GM23338 (cell line): ENCODE measurements around the gene MON2. TPM values are rescaled to one million over a fixed set of nuclear protein-coding genes. Genes with fewer than 3 reads are reported as not detected.

ENCODE experiments used
- ATAC-seq: fragments of 200-7000 bp; cut with Tn5 transposase; 3 replicates; pipeline ENCODE4 v1.9.1; 2020
- DNase-seq: peaks from one replicate; pipeline ENCODE4 v3.0.0-alpha.2; 2015; ENCODE audit warnings: low spot score
- H2AFZ ChIP-seq: fragments of 200-600 bp; sonication (generic); 2 replicates; pipeline ENCODE4 v1.8.0; 2016; ENCODE audit warnings: antibody characterized with exemption, mild to moderate bottlenecking, moderate library complexity
- H3F3A ChIP-seq: fragments of 200-600 bp; sonication (generic); replicated peaks from 2 replicates; pipeline ENCODE4 v1.8.0; 2017; ENCODE audit warnings: antibody characterized with exemption, mixed run types, low read depth
- H3K27ac ChIP-seq: fragments of 200-600 bp; sonication (generic); 2 replicates; pipeline ENCODE4 v1.6.1; 2016; ENCODE audit warnings: low read depth
- H3K27me3 ChIP-seq: fragments of 200-600 bp; sonication (generic); 2 replicates; pipeline ENCODE4 v1.8.0; 2016; ENCODE audit warnings: mild to moderate bottlenecking, mixed run types, moderate library complexity; ENCODE audit not compliant: insufficient read depth
- H3K36me3 ChIP-seq: fragments of 200-600 bp; sonication (generic); 2 replicates; pipeline ENCODE4 v1.8.0; 2016; ENCODE audit warnings: mild to moderate bottlenecking; ENCODE audit not compliant: insufficient read depth
- H3K4me1 ChIP-seq: fragments of 200-600 bp; sonication (generic); 2 replicates; pipeline ENCODE4 v1.8.0; 2016; ENCODE audit warnings: mild to moderate bottlenecking, moderate library complexity; ENCODE audit not compliant: insufficient read depth
- H3K4me2 ChIP-seq: fragments of 200-600 bp; sonication (generic); 2 replicates; pipeline ENCODE4 v1.7.1; 2017; ENCODE audit warnings: mixed run types
- H3K4me3 ChIP-seq: fragments of 200-600 bp; sonication (generic); 2 replicates; pipeline ENCODE4 v1.6.1; 2016; ENCODE audit warnings: mixed run types
- H3K79me2 ChIP-seq: fragments of 200-600 bp; sonication (generic); replicated peaks from 2 replicates; pipeline ENCODE4 v1.8.0; 2017; ENCODE audit warnings: mild to moderate bottlenecking; ENCODE audit not compliant: insufficient read depth
- H3K9me2 ChIP-seq: fragments of 200-600 bp; sonication (generic); 2 replicates; pipeline ENCODE4 v1.8.0; 2017; ENCODE audit not compliant: insufficient read depth
- H4K20me1 ChIP-seq: fragments of 200-600 bp; sonication (generic); replicated peaks from 2 replicates; pipeline ENCODE4 v1.8.0; 2017; ENCODE audit warnings: mild to moderate bottlenecking; ENCODE audit not compliant: insufficient read depth
- H3K27ac Mint-ChIP-seq: 2 replicates; pipeline ENCODE4 v1.8.0; 2020; ENCODE audit warnings: inconsistent platforms, mild to moderate bottlenecking, moderate library complexity, mixed read lengths
- H3K27me3 Mint-ChIP-seq: 3 replicates; pipeline ENCODE4 v1.8.0; 2022; ENCODE audit warnings: low read depth, mild to moderate bottlenecking, moderate library complexity, mixed read lengths, inconsistent platforms; ENCODE audit not compliant: insufficient read depth, poor library complexity
- H3K36me3 Mint-ChIP-seq: 3 replicates; pipeline ENCODE4 v1.8.0; 2021; ENCODE audit warnings: low read depth, mild to moderate bottlenecking, inconsistent platforms, moderate library complexity, mixed read lengths
- H3K4me1 Mint-ChIP-seq: 3 replicates; pipeline ENCODE4 v1.8.0; 2020; ENCODE audit warnings: mild to moderate bottlenecking, inconsistent platforms, mixed read lengths
- H3K4me3 Mint-ChIP-seq: 3 replicates; pipeline ENCODE4 v1.8.0; 2021; ENCODE audit warnings: moderate library complexity, mild to moderate bottlenecking, inconsistent platforms, mixed read lengths
- H3K9me3 Mint-ChIP-seq: 3 replicates; pipeline ENCODE4 v1.8.0; 2020; ENCODE audit warnings: moderate library complexity, mild to moderate bottlenecking, inconsistent platforms, mixed read lengths
- CREB1 ChIP-seq: fragments of 250-450 bp; sonication (Bioruptor Pico); IDR thresholded peaks from 2 replicates; pipeline ENCODE4 v1.5.0; 2020; ENCODE audit warnings: low read depth, mild to moderate bottlenecking, moderate library complexity
- EZH2phosphoT487 ChIP-seq: fragments of 200-600 bp; sonication (generic); IDR thresholded peaks from one replicate; pipeline ENCODE4 v1.8.1; 2018; ENCODE audit warnings: antibody characterized with exemption; ENCODE audit not compliant: unreplicated experiment
- JUNB ChIP-seq: IDR thresholded peaks from one replicate; pipeline ENCODE4 v1.6.1; 2016; ENCODE audit warnings: antibody characterized with exemption; ENCODE audit not compliant: unreplicated experiment
- NANOG ChIP-seq: IDR thresholded peaks from 2 replicates; pipeline ENCODE4 v1.6.1; 2016; ENCODE audit warnings: antibody characterized with exemption, borderline replicate concordance
- POLR2AphosphoS5 ChIP-seq: IDR thresholded peaks from 2 replicates; pipeline ENCODE4 v1.6.1; 2016; ENCODE audit warnings: antibody characterized with exemption, low read depth
- STAT1 ChIP-seq: IDR thresholded peaks from one replicate; pipeline ENCODE4 v1.6.1; 2016; ENCODE audit warnings: antibody characterized with exemption; ENCODE audit not compliant: unreplicated experiment
- ZNF114 ChIP-seq: fragments of 250-450 bp; sonication (Bioruptor Pico); IDR thresholded peaks from 2 replicates; pipeline ENCODE4 v1.5.0; 2020; ENCODE audit warnings: mild to moderate bottlenecking, moderate library complexity
- ZNF331 ChIP-seq: fragments of 250-450 bp; sonication (Bioruptor Pico); IDR thresholded peaks from 2 replicates; pipeline ENCODE4 v1.5.0; 2020; ENCODE audit warnings: low read depth, mild to moderate bottlenecking, moderate library complexity
- polyA plus RNA-seq: library from polyadenylated mRNA; unstranded; fragments of >200 nt; fragmentation: Nextera tagmentation; extraction: Ambion mirVana; gene quantifications from 2 replicates; pipeline ENCODE4 v1.2.1, GENCODE V29; 2016
- total RNA-seq: library from RNA; depleted of rRNA; stranded (reverse); fragments of >200 nt; shearing (Covaris generic); gene quantifications from 2 replicates; pipeline ENCODE4 v1.2.3, GENCODE V29; 2014
- TF ChIP-seq, protein P1 (sequence below): IDR thresholded peaks from one replicate; pipeline ENCODE4 v1.6.1; 2018; ENCODE audit warnings: antibody characterized with exemption; ENCODE audit not compliant: unreplicated experiment
- TF ChIP-seq, protein P2 (sequence below): fragments of 250-450 bp; sonication (Bioruptor Pico); IDR thresholded peaks from 2 replicates; pipeline ENCODE4 v1.5.0; 2020; ENCODE audit warnings: mild to moderate bottlenecking, moderate library complexity
- TF ChIP-seq, protein P3 (sequence below): IDR thresholded peaks from 2 replicates; pipeline ENCODE4 v1.6.1; 2016; ENCODE audit warnings: antibody characterized with exemption
- TF ChIP-seq, protein P4 (sequence below), 2 experiments: fragments of 200-600 bp in 1 of 2; sonication (generic) in 1 of 2; conservative IDR thresholded peaks; 2 replicates each; pipeline versions ENCODE4 v1.5.1 to v1.6.1; 2016 to 2017; ENCODE audit warnings: antibody characterized with exemption in 2 of 2, low read depth in 2 of 2, mild to moderate bottlenecking in 2 of 2, moderate library complexity in 1 of 2

Gene MON2
- total and polyA plus RNA-seq, 2 experiments from 2014 or later = 11.0 to 27.3 TPM

DNA sequence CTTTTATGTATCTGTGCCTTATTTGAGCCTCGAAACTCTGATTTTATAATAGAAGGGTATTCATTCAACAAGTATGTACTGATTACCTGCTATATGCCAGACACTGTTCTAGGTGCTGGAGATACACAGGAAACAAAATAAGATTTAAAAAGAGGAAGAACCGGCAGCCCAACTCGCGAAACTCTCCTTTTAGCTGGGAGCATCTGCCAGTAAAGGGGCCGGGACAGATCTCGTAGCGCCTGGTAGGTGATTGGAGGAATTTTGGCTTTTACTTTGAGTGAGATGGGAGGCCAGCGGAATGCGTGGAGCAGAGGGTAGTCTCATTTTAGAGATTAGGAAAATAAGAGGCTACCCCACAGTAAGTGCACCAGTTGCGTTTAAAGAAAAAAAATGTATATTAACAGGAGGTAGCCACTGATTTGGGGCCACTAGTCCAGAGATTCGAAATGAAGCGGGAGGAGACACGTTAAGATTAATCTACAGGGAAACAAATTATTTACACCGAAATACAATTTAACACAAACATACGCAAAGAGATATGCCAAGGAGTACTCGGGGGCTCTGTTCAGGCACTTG is 520 bp upstream of the MON2 start:
- Histone ChIP-seq H3K27ac (no peak overlapping the region), H3K27me3 (0 out of 2 replicates have a peak, but pooled peaks cover 3% of the 10 kb centered on the region), H3K36me3 (no peaks in the 10 kb centered on the region), H3K4me1 (peaks cover 10% of the 10 kb centered on the region), H3K9me2 (no peaks in the 10 kb centered on the region; the same call in 1 of the 2 replicates), H3K79me2 (peaks cover 36% of the 10 kb centered on the region), H4K20me1 (no peaks in the 10 kb centered on the region; the same call in none of the 2 replicates), H3F3A (no peaks in the 10 kb centered on the region), H3K4me3 (peak overlapping the region; percentile 86), H3K4me2 (peak overlapping the region; percentile 99), H2AFZ (peak overlapping the region; percentile 100)
- peak overlapping the region; percentile 88 for H3K27ac Mint-ChIP-seq
- peaks cover 22% of the 10 kb centered on the region for H3K9me3 Mint-ChIP-seq
- DNase-seq (peak; percentile 78), ATAC-seq (peak; percentile 78)
- H3K4me1 Mint-ChIP-seq = peaks cover 8% of the 10 kb centered on the region
- H3K36me3 Mint-ChIP-seq = peaks cover 9% of the 10 kb centered on the region
- TF ChIP-seq, protein P1, sequence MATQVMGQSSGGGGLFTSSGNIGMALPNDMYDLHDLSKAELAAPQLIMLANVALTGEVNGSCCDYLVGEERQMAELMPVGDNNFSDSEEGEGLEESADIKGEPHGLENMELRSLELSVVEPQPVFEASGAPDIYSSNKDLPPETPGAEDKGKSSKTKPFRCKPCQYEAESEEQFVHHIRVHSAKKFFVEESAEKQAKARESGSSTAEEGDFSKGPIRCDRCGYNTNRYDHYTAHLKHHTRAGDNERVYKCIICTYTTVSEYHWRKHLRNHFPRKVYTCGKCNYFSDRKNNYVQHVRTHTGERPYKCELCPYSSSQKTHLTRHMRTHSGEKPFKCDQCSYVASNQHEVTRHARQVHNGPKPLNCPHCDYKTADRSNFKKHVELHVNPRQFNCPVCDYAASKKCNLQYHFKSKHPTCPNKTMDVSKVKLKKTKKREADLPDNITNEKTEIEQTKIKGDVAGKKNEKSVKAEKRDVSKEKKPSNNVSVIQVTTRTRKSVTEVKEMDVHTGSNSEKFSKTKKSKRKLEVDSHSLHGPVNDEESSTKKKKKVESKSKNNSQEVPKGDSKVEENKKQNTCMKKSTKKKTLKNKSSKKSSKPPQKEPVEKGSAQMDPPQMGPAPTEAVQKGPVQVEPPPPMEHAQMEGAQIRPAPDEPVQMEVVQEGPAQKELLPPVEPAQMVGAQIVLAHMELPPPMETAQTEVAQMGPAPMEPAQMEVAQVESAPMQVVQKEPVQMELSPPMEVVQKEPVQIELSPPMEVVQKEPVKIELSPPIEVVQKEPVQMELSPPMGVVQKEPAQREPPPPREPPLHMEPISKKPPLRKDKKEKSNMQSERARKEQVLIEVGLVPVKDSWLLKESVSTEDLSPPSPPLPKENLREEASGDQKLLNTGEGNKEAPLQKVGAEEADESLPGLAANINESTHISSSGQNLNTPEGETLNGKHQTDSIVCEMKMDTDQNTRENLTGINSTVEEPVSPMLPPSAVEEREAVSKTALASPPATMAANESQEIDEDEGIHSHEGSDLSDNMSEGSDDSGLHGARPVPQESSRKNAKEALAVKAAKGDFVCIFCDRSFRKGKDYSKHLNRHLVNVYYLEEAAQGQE = no peak
- TF ChIP-seq ZNF331 (no peak), ZNF114 (CRISPR knock-in tag) (no peak), CREB1 (CRISPR knock-in tag) (no peak), POLR2AphosphoS5 (no peak), JUNB (no peak), STAT1 (no peak), NANOG (no peak), EZH2phosphoT487 (no peak)
- TF ChIP-seq, protein P2, sequence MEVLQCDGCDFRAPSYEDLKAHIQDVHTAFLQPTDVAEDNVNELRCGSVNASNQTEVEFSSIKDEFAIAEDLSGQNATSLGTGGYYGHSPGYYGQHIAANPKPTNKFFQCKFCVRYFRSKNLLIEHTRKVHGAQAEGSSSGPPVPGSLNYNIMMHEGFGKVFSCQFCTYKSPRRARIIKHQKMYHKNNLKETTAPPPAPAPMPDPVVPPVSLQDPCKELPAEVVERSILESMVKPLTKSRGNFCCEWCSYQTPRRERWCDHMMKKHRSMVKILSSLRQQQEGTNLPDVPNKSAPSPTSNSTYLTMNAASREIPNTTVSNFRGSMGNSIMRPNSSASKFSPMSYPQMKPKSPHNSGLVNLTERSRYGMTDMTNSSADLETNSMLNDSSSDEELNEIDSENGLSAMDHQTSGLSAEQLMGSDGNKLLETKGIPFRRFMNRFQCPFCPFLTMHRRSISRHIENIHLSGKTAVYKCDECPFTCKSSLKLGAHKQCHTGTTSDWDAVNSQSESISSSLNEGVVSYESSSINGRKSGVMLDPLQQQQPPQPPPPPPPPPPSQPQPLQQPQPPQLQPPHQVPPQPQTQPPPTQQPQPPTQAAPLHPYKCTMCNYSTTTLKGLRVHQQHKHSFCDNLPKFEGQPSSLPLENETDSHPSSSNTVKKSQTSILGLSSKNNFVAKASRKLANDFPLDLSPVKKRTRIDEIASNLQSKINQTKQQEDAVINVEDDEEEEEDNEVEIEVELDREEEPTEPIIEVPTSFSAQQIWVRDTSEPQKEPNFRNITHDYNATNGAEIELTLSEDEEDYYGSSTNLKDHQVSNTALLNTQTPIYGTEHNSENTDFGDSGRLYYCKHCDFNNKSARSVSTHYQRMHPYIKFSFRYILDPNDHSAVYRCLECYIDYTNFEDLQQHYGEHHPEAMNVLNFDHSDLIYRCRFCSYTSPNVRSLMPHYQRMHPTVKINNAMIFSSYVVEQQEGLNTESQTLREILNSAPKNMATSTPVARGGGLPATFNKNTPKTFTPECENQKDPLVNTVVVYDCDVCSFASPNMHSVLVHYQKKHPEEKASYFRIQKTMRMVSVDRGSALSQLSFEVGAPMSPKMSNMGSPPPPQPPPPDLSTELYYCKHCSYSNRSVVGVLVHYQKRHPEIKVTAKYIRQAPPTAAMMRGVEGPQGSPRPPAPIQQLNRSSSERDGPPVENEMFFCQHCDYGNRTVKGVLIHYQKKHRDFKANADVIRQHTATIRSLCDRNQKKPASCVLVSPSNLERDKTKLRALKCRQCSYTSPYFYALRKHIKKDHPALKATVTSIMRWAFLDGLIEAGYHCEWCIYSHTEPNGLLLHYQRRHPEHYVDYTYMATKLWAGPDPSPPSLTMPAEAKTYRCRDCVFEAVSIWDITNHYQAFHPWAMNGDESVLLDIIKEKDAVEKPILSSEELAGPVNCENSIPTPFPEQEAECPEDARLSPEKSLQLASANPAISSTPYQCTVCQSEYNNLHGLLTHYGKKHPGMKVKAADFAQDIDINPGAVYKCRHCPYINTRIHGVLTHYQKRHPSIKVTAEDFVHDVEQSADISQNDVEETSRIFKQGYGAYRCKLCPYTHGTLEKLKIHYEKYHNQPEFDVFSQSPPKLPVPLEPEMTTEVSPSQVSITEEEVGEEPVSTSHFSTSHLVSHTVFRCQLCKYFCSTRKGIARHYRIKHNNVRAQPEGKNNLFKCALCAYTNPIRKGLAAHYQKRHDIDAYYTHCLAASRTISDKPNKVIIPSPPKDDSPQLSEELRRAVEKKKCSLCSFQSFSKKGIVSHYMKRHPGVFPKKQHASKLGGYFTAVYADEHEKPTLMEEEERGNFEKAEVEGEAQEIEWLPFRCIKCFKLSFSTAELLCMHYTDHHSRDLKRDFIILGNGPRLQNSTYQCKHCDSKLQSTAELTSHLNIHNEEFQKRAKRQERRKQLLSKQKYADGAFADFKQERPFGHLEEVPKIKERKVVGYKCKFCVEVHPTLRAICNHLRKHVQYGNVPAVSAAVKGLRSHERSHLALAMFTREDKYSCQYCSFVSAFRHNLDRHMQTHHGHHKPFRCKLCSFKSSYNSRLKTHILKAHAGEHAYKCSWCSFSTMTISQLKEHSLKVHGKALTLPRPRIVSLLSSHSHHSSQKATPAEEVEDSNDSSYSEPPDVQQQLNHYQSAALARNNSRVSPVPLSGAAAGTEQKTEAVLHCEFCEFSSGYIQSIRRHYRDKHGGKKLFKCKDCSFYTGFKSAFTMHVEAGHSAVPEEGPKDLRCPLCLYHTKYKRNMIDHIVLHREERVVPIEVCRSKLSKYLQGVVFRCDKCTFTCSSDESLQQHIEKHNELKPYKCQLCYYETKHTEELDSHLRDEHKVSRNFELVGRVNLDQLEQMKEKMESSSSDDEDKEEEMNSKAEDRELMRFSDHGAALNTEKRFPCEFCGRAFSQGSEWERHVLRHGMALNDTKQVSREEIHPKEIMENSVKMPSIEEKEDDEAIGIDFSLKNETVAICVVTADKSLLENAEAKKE (CRISPR knock-in tag) = no peak
- TF ChIP-seq, protein P3, sequence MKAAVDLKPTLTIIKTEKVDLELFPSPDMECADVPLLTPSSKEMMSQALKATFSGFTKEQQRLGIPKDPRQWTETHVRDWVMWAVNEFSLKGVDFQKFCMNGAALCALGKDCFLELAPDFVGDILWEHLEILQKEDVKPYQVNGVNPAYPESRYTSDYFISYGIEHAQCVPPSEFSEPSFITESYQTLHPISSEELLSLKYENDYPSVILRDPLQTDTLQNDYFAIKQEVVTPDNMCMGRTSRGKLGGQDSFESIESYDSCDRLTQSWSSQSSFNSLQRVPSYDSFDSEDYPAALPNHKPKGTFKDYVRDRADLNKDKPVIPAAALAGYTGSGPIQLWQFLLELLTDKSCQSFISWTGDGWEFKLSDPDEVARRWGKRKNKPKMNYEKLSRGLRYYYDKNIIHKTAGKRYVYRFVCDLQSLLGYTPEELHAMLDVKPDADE = no peak
- TF ChIP-seq, protein P4, sequence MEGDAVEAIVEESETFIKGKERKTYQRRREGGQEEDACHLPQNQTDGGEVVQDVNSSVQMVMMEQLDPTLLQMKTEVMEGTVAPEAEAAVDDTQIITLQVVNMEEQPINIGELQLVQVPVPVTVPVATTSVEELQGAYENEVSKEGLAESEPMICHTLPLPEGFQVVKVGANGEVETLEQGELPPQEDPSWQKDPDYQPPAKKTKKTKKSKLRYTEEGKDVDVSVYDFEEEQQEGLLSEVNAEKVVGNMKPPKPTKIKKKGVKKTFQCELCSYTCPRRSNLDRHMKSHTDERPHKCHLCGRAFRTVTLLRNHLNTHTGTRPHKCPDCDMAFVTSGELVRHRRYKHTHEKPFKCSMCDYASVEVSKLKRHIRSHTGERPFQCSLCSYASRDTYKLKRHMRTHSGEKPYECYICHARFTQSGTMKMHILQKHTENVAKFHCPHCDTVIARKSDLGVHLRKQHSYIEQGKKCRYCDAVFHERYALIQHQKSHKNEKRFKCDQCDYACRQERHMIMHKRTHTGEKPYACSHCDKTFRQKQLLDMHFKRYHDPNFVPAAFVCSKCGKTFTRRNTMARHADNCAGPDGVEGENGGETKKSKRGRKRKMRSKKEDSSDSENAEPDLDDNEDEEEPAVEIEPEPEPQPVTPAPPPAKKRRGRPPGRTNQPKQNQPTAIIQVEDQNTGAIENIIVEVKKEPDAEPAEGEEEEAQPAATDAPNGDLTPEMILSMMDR (conservative IDR thresholded peaks at IDR 0.05; ENCODE audit: low read depth in 2 of 2) = no peak
- H3K27me3 Mint-ChIP-seq = peaks cover 3% of the 10 kb centered on the region
- peak overlapping the region; percentile 91 for H3K4me3 Mint-ChIP-seq
